Measurements from ENCODE around the gene SON.
A peak's percentile ranks its signal among the peaks of the same experiment; 100 is the strongest.
"Not testable (repeated sequence)": the region's sequence is repeated elsewhere in the genome, so short reads cannot be mapped to it uniquely, and the experiment has no call there.

Gene SON

DNA sequence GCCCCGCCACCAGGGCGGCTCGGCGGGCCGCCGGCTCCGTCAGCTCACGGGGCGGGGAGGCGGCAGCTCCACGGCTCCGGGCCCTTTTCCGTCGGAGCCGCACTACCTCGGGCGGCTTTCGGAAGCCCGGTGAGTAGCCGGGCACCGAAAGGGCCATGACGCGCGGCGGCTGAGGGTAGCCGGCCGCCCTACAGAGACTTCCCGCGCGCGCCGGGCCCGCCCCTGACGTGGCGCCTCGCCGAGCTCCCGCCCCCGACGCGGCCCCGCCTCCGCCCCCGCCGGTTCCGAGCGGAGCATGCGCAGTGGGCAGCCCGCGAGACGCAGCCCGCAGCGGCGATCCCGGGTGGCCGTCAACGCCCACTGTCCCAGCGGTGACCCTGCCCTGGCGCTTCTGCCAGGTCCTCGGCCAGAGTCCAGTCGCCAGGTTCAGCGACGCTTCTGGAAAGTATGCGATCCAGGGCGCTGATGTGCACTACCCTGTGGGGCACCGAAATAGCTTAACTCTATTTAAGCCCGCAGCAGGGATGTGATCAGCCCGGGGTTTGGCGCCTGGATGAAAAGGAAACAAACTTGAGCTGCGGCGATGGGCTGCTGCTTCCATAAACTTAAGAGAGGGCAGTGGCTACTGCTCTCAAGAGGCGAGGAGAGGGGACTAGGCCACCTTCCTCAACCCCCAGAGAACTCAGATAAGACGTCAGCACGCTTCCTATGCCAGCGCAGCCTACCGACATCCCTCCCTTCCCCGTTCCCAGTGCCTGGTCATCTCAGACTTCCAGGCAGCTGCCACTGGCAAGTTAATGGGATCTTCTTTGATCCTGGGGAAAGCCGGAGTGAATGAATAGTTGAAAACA is 45.9 kb downstream of the SON start, which contains the start of gene DONSON:
TSS of gene DONSON (minus strand) at position 200 of the 851 bp plus-strand sequence. CDS start at position 157, 43 bp downstream.
- Histone ChIP-seq H3K36me3 (ENCODE audit: control insufficient read depth, insufficient read depth, low read length) (no peaks in the 10 kb centered on the region), H3K27me3 (ENCODE audit: control insufficient read depth, insufficient read depth, low read length) (no peaks in the 10 kb centered on the region), H3K9ac (ENCODE audit: low read length) (peak within 1 kb of the TSS; percentile 66), H3K4me1 (ENCODE audit: control insufficient read depth, insufficient read depth, low read length) (no peaks in the 10 kb centered on the region), H3K4me3 (ENCODE audit: low read length) (peak within 1 kb of the TSS; percentile 95), H3K27ac (ENCODE audit: low read depth, low read length) (peak within 1 kb of the TSS; percentile 68)

DNA sequence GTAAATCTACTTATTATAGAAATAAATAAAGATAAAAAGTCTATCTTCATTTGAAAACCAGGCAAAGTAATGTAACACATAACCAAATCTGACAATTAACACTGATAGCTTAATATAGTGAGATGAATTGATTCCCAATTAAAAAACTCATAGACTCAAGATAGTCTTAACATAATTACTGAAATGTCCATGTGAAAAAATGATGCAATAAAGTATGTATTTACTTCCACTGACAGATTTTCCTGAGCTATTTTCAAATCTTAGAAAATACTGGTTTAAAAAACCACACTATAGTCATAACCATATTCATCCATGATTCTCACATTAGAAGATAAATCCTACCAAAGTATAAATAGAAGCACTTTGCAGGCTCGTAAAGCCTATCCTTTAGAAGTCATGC is 55.2 kb downstream of the SON start:
- H3K27ac ChIP-seq (ENCODE audit: low read depth, low read length), result no peak overlapping the region
- no peaks in the 10 kb centered on the region for H3K4me1 ChIP-seq (ENCODE audit: control insufficient read depth, insufficient read depth, low read length)
- no peak overlapping the region for H3K9ac ChIP-seq (ENCODE audit: low read length)
- H3K36me3 ChIP-seq (ENCODE audit: control insufficient read depth, insufficient read depth, low read length), result peaks cover 7% of the 10 kb centered on the region
- no peaks in the 10 kb centered on the region for H3K27me3 ChIP-seq (ENCODE audit: control insufficient read depth, insufficient read depth, low read length)
- H3K4me3 ChIP-seq (ENCODE audit: low read length), result no peak overlapping the region

DNA sequence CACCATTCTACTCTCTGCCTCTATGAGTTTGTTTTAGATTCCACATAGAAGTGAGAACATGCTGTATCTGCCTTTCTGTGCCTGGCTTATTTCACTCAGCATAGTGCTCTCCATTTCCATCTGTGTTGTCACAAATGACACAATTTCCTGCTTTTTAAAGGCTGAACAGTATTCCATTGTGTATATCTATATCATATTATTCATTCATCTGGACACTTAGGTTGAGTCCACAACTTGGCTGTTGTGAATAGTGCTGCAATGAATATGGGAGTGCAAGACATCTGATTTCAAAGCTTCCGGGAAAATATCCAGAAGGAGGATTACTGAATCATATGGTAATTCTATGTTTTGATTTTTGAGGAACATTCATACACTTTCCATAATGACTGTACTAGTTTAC is 65.7 kb downstream of the SON start:
- Histone ChIP-seq H3K4me3 (ENCODE audit: low read length) (no peak overlapping the region), H3K9ac (ENCODE audit: low read length) (no peak overlapping the region), H3K4me1 (ENCODE audit: control insufficient read depth, insufficient read depth, low read length) (no peaks in the 10 kb centered on the region), H3K27me3 (ENCODE audit: control insufficient read depth, insufficient read depth, low read length) (no peaks in the 10 kb centered on the region), H3K27ac (ENCODE audit: low read depth, low read length) (no peak overlapping the region), H3K36me3 (ENCODE audit: control insufficient read depth, insufficient read depth, low read length) (peaks cover 6% of the 10 kb centered on the region)

DNA sequence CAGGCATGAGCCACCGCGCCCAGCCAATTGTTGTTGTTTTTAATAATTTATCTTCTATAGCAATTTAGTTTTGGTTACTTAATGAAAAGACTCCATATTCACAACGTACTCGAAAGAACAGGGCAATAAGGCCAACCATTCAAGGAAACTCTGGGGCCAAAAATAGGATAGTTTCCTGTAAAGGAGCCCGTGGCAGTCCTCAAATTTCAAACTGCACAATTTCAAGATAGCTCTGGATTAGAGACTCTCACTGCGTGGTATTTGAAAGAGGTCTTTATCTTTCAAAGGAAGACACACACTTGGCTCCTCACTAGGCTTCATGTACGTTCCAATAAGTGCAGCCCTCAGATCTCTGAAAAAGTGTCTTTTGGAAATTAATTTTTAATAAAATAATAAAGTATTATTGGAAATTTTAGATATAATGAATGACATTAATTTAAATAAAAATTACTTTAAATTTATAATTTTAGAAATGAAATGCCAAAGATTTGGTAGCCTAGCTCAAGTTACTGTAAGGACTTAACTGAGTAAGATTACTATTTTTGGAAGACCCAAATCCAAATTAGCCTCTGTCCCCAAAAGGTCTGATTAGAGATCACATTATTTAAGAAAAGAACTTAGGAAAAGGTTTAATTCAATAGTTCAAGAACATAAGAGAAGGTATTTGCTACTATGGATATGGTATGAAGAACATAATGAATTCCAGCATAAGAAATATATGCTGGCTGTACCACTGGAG is 68.3 kb downstream of the SON start:
- Histone ChIP-seq H3K4me1 (ENCODE audit: control insufficient read depth, insufficient read depth, low read length) (no peaks in the 10 kb centered on the region), H3K27ac (ENCODE audit: low read depth, low read length) (no peak overlapping the region), H3K9ac (ENCODE audit: low read length) (no peak overlapping the region), H3K4me3 (ENCODE audit: low read length) (no peak overlapping the region), H3K27me3 (ENCODE audit: control insufficient read depth, insufficient read depth, low read length) (no peaks in the 10 kb centered on the region), H3K36me3 (ENCODE audit: control insufficient read depth, insufficient read depth, low read length) (peaks cover 6% of the 10 kb centered on the region)

DNA sequence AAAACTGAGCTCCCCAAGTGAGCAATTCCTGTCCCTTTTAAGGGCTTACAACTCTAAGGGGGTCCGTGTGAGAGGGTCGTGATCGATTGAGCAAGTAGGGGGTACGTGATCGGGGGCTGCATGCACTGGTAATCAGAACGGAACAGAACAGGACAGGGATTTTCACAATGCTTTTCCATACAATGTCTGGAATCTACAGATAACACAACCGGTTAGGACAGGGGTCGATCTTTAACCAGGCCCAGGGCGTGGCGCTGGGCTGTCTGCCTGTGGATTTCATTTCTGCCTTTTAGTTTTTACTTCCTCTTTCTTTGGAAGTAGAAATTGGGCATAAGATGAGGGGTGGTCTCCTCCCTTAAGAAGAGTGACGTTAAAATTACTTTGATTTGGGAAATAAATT is 74.7 kb downstream of the SON start:
- not testable (repeated sequence) for H3K27me3 ChIP-seq (ENCODE audit: control insufficient read depth, insufficient read depth, low read length); H3K36me3 ChIP-seq (ENCODE audit: control insufficient read depth, insufficient read depth, low read length); H3K4me3 ChIP-seq (ENCODE audit: low read length); H3K4me1 ChIP-seq (ENCODE audit: control insufficient read depth, insufficient read depth, low read length); H3K9ac ChIP-seq (ENCODE audit: low read length); H3K27ac ChIP-seq (ENCODE audit: low read depth, low read length)

DNA sequence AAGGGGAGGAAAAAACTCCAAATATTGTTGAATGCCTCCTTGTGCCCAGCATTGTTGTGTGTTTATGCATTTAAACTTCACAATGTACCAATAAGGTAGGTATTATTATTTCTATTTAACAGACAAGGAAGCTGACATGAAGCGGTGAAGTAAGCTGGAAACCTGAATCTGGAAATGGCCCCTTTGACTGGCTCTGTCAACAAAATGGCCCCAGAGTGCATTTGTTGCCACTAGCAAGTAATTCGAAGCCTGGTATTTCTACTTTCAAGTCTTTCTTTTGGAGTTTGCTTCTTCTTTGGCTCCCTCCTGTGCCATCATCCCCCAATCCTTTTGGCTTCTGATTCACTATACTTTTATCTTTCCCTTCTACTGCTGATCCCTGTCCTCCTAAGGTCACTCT is 75.6 kb downstream of the SON start:
- Histone ChIP-seq H3K9ac (ENCODE audit: low read length) (no peak overlapping the region), H3K4me1 (ENCODE audit: control insufficient read depth, insufficient read depth, low read length) (no peaks in the 10 kb centered on the region), H3K4me3 (ENCODE audit: low read length) (no peak overlapping the region), H3K36me3 (ENCODE audit: control insufficient read depth, insufficient read depth, low read length) (peaks cover 5% of the 10 kb centered on the region), H3K27ac (ENCODE audit: low read depth, low read length) (no peak overlapping the region), H3K27me3 (ENCODE audit: control insufficient read depth, insufficient read depth, low read length) (no peaks in the 10 kb centered on the region)

DNA sequence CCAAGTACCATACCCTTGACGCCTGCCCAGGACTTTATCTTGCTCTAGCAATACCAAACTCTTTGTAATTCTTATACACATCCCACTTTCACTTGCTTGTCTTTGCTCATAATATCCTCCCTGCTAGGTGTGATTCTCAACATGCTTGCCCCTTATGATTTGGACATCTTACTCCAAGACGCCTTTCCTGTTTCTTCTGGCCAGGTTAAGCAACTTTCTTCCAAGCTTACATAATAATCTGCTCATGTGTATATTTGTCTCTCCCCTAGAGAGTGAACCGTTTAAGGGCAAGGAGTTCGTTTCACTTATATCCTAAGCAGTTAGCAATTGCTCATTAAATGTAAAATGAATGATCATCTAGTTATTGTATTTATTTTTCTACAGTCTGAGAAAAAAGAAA is 76.9 kb downstream of the SON start:
- Histone ChIP-seq H3K27me3 (ENCODE audit: control insufficient read depth, insufficient read depth, low read length) (no peaks in the 10 kb centered on the region), H3K36me3 (ENCODE audit: control insufficient read depth, insufficient read depth, low read length) (peaks cover 5% of the 10 kb centered on the region), H3K27ac (ENCODE audit: low read depth, low read length) (no peak overlapping the region), H3K4me1 (ENCODE audit: control insufficient read depth, insufficient read depth, low read length) (no peaks in the 10 kb centered on the region), H3K9ac (ENCODE audit: low read length) (no peak overlapping the region), H3K4me3 (ENCODE audit: low read length) (no peak overlapping the region)

DNA sequence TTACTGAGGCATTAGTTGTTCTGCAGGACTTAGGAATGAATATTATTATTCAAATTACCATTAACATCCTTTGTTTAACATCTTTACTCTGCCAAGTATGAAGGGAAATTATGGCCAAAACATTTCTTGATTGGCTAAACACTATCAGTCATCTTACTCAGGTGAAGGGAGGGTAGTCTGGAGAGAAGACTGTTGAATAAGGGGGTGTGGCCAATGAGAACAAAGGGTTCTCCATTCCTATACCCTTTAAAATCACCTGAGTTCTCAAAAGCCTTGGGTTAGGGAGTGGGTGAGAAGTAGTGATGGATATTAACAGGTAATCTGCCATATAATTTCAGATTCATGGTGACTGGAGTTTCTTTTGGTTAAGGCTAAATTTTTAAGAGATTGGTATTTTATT is 79.4 kb downstream of the SON start:
- H3K4me1 ChIP-seq (ENCODE audit: control insufficient read depth, insufficient read depth, low read length), result no peaks in the 10 kb centered on the region
- H3K27ac ChIP-seq (ENCODE audit: low read depth, low read length), result no peak overlapping the region
- no peaks in the 10 kb centered on the region for H3K27me3 ChIP-seq (ENCODE audit: control insufficient read depth, insufficient read depth, low read length)
- no peak overlapping the region for H3K9ac ChIP-seq (ENCODE audit: low read length)
- no peak overlapping the region for H3K4me3 ChIP-seq (ENCODE audit: low read length)
- peaks cover 5% of the 10 kb centered on the region for H3K36me3 ChIP-seq (ENCODE audit: control insufficient read depth, insufficient read depth, low read length)

DNA sequence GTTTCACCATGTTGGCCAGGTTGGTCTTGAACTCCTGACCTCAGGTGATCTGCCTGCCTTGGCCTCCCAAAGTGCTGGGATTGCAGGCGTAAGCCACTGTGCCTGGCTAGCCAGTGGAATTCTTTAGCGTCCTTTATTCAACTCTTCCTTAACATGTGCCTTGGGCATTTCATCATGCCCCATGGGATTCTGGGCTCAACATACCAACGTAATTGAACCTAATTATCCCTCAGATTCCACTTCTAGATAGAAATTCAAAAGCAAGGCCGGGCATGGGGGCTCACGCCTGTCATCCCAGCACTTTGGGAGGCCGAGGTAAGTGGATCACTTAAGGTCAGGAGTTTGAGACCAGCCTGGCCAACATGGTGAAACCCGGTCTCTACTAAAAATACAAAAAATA is 83.3 kb downstream of the SON start:
- not testable (repeated sequence) for H3K4me1 ChIP-seq (ENCODE audit: control insufficient read depth, insufficient read depth, low read length); H3K9ac ChIP-seq (ENCODE audit: low read length); H3K27ac ChIP-seq (ENCODE audit: low read depth, low read length); H3K36me3 ChIP-seq (ENCODE audit: control insufficient read depth, insufficient read depth, low read length); H3K27me3 ChIP-seq (ENCODE audit: control insufficient read depth, insufficient read depth, low read length); H3K4me3 ChIP-seq (ENCODE audit: low read length)

Measured in rectal smooth muscle tissue (tissue), 1 donor.